ENCODE results near the gene PLCXD1.

The PLCXD1 gene

DNA sequence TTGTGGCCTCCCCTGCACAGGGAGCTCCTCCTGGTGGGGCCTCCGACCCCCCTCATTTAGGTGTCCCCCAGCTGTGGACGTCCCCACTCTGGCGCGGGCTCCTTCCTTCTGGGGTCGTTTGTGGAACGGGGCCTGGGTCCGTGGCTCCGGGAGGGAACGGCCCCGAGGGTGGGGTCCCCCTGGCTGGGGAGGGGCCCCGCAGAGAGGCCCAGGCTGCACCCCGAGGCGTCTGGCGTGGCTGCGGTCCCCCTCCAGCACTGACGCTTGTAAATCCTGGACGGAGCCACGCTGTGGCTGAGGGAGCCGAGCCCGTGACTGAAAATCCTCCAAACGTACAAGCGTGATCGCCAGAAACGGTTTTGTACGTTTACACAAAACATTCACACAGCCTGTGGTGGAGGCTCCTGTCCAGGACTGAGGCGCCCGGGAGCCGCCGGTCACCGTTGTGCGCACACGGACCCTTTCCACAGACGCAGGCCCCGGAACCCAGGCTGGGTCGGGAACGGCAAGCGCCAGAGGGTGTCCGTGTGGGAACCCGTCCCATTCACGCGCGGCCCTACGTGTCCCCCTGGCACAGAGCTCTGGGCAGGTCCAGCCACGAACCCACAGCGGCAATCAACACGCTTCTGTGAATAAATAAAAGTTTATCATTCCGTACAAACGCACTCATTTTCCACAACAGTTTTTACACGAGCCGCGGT lies 52.6 kb downstream of the PLCXD1 start:
- no peak for DNase-seq (ENCODE audit: low read depth in 4 of 4, low spot score in 1 of 4)

DNA sequence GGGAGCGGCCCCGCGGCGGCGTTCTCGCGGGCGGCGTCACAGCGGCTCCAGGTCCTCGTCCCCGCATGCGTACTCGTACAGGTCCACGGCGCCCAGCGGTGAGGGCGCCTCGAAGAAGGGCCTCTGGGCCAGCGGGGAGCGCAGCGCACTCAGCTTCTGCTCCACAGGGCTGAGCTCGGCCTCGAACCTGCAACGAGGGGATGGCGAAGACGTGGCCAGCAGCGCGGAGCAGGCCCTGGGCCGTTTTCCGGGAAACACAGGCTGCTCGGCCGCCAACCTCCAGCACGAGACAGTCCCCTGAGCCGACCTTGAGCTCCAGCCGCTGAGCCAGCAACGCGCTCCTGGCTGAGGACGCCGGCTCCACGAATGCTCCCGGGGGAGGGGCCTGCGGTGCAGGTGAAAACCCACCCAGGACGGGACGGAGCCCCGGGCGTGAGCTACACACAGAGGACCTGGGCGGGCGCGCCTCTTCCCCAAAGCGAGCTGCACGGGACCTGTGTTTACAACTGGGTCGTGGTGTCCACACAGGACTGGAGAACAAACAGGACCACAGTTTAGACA lies 53.2 kb downstream of the PLCXD1 start:
- DNase-seq (ENCODE audit: low read depth in 4 of 4, low spot score in 1 of 4) = no peak

DNA sequence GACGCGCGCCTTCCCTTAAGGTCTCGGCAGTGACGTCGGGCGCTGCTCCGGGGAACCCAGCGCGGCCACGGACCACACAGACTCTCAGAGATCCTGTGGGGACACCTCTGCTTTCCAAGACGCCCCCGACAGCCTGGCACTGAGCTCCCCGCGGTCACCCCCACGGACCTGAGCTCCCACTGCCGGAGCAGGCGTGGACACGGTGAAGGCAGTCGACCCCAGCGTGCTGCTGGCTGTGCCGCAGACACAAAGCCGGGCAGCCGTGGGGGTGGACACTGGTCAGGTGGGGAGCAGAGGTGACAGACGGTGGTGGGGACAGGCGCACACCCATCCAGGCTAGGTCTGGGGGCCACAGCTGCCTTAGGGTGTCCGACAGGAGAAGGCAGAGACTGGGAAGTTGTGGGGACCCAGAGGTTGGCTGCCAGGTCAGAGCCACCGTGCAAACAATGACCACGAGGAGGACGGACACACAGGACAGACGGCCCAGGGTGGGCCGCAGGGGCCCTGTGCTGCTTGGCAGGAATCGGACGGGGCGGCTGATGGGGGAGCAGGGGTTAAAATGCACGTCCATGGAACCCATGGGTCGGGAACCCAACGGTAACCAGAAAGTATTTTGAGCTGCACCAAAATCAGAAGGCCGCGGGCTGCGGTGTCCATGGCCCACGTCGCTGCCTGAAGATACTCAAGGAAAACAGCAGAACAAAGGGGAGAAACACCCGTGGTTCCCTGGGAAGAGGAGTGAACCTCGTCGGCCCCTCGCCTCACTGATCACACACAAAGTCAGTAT lies 54.0 kb downstream of the PLCXD1 start:
- no peak for DNase-seq (ENCODE audit: low read depth in 4 of 4, low spot score in 1 of 4)

- DNase-seq (ENCODE audit: low read depth in 4 of 4, low spot score in 1 of 4) = no peak
These were observed 54.6 kb downstream of the PLCXD1 start for GRCh38 chrX:335758-336155.

DNA sequence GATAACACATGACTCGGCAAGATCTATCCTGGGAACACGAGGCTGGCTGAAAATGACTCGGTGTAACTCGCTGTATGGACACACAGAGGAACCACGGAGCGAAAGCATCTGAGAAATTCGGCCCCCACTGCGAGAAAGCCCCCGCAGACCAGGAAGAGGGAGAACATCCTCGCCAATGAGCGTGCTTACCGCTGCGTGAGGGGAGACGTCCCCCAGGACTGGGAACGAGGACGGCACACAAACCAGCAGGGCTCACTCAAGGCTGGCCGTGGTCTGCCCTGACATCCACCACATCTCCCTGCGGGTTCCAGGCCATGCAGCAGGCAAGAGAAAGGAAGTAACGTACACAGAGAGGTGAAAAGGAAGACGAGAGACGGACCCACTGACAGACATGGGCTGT lies 55.0 kb downstream of the PLCXD1 start:
- no peak for DNase-seq (ENCODE audit: low read depth in 4 of 4, low spot score in 1 of 4)

- DNase-seq (ENCODE audit: low read depth in 4 of 4, low spot score in 1 of 4) = no peak
These were observed 56.2 kb downstream of the PLCXD1 start for GRCh38 chrX:337331-337831.

- DNase-seq (ENCODE audit: low read depth in 4 of 4, low spot score in 1 of 4) = no peak
These were observed 57.2 kb downstream of the PLCXD1 start for GRCh38 chrX:338281-338835.

DNA sequence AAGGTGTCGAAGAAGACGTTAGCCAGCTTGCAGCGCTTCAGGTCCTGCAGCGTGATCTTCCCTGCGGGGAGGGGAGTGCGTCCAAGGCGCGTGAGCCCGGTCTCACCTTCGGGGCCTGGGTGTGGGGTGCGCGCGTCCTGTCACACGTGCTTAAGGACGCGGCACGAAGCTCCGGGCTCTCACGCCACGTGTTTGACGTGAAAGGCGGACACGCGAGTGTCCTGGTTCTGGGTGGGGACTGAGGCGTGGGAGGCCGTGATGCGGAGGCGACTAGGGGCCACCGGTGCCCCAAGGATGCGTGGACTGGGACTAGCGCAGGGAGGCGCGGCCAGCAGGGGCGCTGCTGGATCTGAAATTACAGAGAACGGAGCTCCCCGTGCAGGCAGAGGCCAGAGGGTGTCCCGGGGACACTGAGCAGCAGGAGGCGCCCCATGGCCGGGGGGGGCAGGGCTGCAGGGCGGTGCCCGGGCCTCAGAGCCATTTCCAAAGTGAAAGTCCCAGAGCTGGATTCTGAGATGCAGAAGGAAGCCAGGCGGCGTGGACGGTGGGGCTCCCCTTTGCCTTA lies 57.7 kb downstream of the PLCXD1 start:
- DNase-seq (ENCODE audit: low read depth in 4 of 4, low spot score in 1 of 4) = no peak

GRCh38 chrX:340121-340520 lies 58.9 kb downstream of the PLCXD1 start:
- no peak for DNase-seq (ENCODE audit: low read depth in 4 of 4, low spot score in 1 of 4)

GRCh38 chrX:340641-341423 lies 59.7 kb downstream of the PLCXD1 start:
- DNase-seq (ENCODE audit: low read depth in 4 of 4, low spot score in 1 of 4) = no peak

- no peak for DNase-seq (ENCODE audit: low read depth in 4 of 4, low spot score in 1 of 4)
These were observed 60.4 kb downstream of the PLCXD1 start for GRCh38 chrX:341541-342101.

DNA sequence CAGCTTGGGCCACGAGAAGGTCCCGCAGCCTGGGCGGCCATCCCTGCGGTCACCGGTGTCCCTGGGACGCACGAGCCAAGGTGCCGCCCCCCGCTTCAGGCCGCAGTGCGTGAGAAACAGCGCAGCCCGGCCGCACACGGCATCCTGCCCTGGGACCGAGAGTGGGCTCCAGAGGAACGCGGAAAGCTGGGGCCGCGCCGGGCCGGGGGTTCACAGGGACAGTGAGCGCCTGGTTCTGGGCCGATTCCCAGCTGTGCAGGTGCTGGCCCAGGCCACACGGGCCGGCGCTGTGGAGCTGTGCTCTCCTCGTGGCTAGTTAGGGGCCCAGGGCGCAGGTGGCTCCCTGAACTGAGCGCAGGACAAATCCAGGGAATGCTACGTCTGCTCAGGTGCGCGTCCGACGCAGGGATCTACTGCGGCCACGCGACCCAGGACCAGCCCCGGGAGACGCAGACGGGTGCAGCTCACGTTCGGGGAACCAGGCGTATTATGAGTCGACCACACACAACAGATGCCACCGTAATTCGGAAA lies 63.3 kb downstream of the PLCXD1 start:
- DNase-seq (ENCODE audit: low read depth in 4 of 4, low spot score in 1 of 4) = no peak

DNA sequence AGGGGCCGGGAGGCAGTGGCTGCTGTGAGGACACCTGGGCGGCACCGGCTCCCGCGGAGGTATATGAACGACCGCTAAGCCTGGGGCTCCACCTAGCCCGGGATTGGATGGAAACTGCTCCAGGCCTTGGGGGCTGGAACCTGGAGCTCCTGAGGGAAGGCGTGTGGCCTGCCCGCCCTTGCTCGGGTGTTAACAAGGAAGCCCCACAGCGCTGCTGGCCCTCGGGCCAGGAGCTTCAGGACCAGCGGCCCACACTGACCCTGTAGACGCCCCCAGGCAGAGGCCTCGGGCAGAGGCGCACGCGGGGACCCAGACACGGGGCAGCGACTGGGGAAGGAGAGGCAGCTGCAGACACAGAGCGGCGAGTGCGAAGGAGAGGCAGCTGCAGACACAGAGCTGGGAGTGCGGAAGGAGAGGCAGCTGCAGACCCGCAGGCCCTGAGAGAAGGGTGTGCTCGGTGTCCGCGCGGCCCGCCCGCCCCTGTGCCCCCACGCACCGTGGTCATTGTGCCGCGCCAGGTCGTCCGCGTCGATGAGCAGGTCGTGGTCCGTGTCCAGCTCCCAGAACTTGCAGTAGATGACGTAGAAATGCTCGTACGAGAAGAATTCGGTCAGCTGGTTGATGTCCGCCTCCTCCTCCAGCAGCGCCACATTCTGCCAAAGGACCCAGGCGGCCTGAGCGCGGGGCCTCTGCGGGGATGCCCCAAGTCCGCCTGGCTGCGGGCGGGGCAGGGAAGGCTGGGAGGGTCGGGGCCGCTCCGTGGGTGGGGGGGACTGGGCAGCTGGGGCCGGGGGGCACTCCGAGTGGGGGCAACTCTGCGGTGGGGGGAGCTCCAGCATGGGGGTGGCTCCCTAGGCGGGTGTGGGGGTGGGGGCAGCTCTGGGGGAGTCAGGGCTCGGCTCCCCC lies 64.1 kb downstream of the PLCXD1 start:
- DNase-seq (ENCODE audit: low read depth in 4 of 4, low spot score in 1 of 4) = no peak

DNA sequence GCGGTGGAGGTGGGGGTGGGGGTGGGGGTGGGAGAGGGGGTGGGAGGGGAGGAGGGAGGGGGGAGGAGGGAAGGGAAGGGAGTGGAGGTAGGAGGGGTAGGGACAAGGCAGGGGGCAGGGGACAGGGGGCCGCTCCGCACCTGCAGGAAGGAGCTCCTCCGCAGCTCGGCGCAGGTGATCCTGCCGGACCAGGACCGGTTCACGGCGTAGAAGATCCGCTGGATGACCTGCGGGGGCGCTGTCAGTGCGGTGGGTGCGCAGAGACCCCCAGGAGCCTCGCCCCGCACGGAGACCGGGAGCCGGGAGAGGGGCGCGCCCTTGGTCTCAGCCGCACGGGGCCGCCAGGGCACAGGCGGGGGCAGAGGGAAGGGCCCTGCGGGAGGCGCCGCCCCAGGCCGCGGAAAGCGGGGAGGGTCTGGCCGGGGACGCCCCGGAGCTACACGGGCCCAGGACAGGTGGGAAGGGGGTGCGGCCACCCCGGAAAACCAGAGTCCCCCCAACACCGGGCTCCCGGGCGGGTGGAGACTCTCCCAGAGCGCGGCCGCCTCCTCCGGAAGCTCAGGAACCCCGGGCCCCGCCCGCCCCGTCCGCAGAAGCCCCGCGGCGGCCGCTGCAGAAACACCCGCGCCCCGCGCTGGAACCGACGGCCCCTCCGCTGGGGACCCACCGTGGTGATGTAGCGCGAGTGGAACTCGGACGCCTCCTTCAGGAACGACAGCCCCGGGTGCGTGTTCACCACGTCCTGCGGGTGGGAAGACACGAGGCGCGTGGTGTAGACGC lies 65.0 kb downstream of the PLCXD1 start:
- DNase-seq (ENCODE audit: low read depth in 4 of 4, low spot score in 1 of 4) = no peak

GRCh38 chrX:347351-348117 lies 66.4 kb downstream of the PLCXD1 start:
- no peak for DNase-seq (ENCODE audit: low read depth in 4 of 4, low spot score in 1 of 4)

DNA sequence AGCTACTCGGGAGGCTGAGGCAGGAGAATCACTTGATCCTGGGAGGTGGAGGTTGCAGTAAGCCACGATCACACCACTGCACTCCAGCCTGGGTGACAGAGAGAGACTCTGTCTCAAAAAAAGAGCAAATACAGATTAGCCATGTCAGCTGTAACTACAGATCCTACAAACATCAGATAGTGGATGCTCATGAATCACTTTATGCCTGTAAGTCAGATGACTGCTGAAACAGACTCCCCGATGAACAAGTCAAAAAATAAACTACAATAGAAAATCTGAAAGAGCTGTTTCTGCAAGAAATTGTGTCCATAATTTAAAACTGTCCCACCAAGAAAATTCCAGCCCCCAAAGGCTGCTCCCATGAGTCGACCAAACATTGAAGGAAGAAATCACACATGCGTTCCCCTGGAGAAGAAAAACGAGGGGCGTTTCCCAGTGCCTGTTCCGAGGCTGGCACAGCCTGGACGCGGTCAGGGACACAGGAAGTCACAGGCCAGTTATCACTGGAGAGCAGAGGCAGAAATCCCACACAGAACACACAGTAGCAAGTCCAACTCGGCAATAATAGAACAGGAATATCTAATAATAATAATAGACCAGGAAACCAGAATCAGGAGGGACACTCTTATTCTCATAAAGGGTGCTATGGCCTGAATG lies 67.4 kb downstream of the PLCXD1 start:
- DNase-seq (ENCODE audit: low read depth in 4 of 4, low spot score in 1 of 4) = no peak

DNA sequence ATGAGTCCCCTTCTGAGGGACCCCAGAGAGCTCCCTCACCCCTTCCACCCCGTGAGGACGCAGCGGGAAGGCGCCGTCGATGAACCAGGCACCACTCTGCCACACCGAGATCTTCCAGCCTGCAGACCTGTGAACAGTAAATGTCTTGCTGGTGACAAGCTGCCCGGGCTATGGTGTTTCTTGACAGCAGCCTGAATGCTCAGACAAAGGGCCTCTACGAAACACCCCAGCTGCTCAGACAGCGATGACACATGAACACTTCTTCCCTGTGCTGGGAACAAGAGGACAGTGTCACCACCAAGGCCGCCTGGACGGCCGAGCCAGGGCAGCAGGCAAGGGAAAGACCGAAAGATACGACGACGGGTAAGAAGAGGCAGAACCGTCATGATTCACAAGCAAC lies 68.0 kb downstream of the PLCXD1 start:
- no peak for DNase-seq (ENCODE audit: low read depth in 4 of 4, low spot score in 1 of 4)

Data from stimulated activated CD4-positive, alpha-beta T cell treated with anti-CD3 and anti-CD28 coated beads, Interleukin-1b, Interleukin-23, amount 100 ng/mL, for 24 hours (primary cell).